Measurements from ENCODE around the gene ACTR2. TPM values are rescaled to one million over a fixed set of nuclear protein-coding genes. Genes with fewer than 3 reads are reported as not detected.

Gene ACTR2
- total RNA-seq, 1 experiment from 2014 or later, result 199 TPM

DNA sequence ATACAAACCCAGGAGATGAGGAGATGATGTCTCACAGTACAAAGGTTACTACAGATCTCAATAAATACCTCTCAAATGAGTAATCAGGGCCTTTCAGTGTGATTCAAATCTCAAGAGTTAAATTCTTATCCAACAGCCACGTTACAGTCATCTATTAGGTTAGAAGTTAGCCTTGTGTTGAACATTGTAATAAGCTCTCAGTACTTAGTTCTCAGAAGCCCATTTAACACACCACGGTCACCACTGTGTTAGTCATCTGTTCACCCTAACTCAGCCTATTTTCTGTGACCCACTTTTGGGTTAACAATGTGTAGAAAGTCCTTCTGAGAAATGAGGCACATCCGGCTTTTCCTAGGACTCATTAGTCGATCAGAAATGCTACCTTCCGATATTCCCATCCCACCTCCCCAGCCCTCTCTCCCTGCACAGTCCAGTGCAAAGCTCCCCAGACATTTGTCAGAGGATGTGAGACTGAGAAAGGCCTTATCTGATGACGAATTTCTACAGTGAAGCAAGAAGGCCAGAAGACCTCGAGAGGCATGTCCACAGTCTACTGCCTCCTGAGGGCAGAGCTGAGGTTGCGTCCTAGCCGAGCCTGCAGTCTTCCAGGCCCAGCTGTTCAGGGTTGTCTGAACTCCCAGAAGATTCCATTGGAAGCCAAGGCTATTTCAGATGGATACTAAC is 92.6 kb downstream of the ACTR2 start:
- no TSS peak for BruUV-seq (replicated peaks)
- H3K36me3 ChIP-seq (ENCODE audit: control insufficient read depth in 1 of 2, insufficient read depth in 2 of 2, low read length in 2 of 2), result peaks cover 4 to 13% of the 10 kb centered on the region in 2 experiments; a peak in 2 of 4 replicates
- H3K27ac ChIP-seq (ENCODE audit: low read depth, low read length), result peak overlapping the region; percentile 56; the same call in 1 of the 2 replicates
- H3K9me2 ChIP-seq (ENCODE audit: insufficient read depth), result no peaks in the 10 kb centered on the region
- peaks cover 18 to 40% of the 10 kb centered on the region in 2 experiments for H3K4me1 ChIP-seq (ENCODE audit: control insufficient read depth in 1 of 2, insufficient read depth in 2 of 2, low read length in 2 of 2)
- H4K20me1 ChIP-seq (ENCODE audit: insufficient read depth), result no peaks in the 10 kb centered on the region
- ChIA-PET CTCF (interaction anchor here (1.0 kb wide), 1 partner anchor 163 kb away, joined by 3 read pairs; no protein-coding TSS in a partner anchor), POLR2A (no interaction called here), RAD21 (ENCODE audit: low non-redundant PET in 1 of 2, low total read pairs in 2 of 2, uncharacterized antibody in 2 of 2, unreplicated experiment in 2 of 2) (no interaction called here)
- H3K27me3 ChIP-seq (ENCODE audit: insufficient read depth, low read length), result no peaks in the 10 kb centered on the region
- no peak overlapping the region for H2AFZ ChIP-seq (ENCODE audit: low read depth, low read length, poor library complexity, severe bottlenecking)
- ATAC-seq (peak; percentile 86), DNase-seq (ENCODE audit: low read depth, low spot score) (peak; percentile 64)
- peak overlapping the region; percentile 68 for H3K4me2 ChIP-seq (ENCODE audit: low read length)
- H3K9me3 ChIP-seq (ENCODE audit: control insufficient read depth in 1 of 2, insufficient read depth in 1 of 2, low read depth in 1 of 2, low read length in 2 of 2), result no peaks in the 10 kb centered on the region
- intact Hi-C loops (cut with micrococcal nuclease), result loop anchor here (2.0 to 5.0 kb wide), 2 partner anchors 47 to 113 kb away; partner anchors contain the start of gene SPRED2
- peak overlapping the region; percentile 17 to 49 for H3K4me3 ChIP-seq (replicated peaks in 1 of 2; ENCODE audit: low read depth in 1 of 2, low read length in 2 of 2)
- H3K9ac ChIP-seq (ENCODE audit: low read length), result peak overlapping the region; percentile 52
- H3K79me2 ChIP-seq (ENCODE audit: insufficient read depth, low read length), result peaks cover 8% of the 10 kb centered on the region; the same call in 1 of the 2 replicates
- TF ChIP-seq CEBPB (IDR thresholded peaks at IDR 0.05; ENCODE audit: low read depth) (no peak; the same call in 1 of the 2 replicates), POLR2AphosphoS5 (IDR thresholded peaks at IDR 0.05; ENCODE audit: low read depth, low read length) (no peak), RAD21 (IDR thresholded peaks at IDR 0.05; ENCODE audit: low read depth) (peak; percentile 28; the same call in 1 of the 2 replicates), CBX3 (IDR thresholded peaks at IDR 0.05; ENCODE audit: low read depth) (peak; percentile 9; the same call in 1 of the 2 replicates), TCF7L2 (IDR thresholded peaks at IDR 0.05; ENCODE audit: borderline replicate concordance, extremely low read depth, insufficient read depth, insufficient read length) (no peak), ATF3 (IDR thresholded peaks at IDR 0.05) (no peak), ZBTB33 (IDR thresholded peaks at IDR 0.05; ENCODE audit: extremely low read depth, insufficient replicate concordance, low read length) (no peak), SP1 (IDR thresholded peaks at IDR 0.05; ENCODE audit: low read depth) (peak; percentile 29), YY1 (IDR thresholded peaks at IDR 0.05; ENCODE audit: extremely low read depth, insufficient replicate concordance, low read depth, low read length) (no peak), JUND (IDR thresholded peaks at IDR 0.05) (peak; percentile 74), EGR1 (IDR thresholded peaks at IDR 0.05; ENCODE audit: low read depth) (no peak), ZFX (IDR thresholded peaks at IDR 0.05) (no peak), EZH2 (IDR thresholded peaks at IDR 0.05) (no peak), ELF1 (IDR thresholded peaks at IDR 0.05; ENCODE audit: borderline replicate concordance, low read depth) (no peak), SIN3A (IDR thresholded peaks at IDR 0.05; ENCODE audit: low read depth) (peak; percentile 46; the same call in 1 of the 2 replicates), SRF (IDR thresholded peaks at IDR 0.05; ENCODE audit: low read depth) (peak; percentile 68), FOSL1 (IDR thresholded peaks at IDR 0.05; ENCODE audit: low read depth) (peak; percentile 76)
- TF ChIP-seq, protein P1, sequence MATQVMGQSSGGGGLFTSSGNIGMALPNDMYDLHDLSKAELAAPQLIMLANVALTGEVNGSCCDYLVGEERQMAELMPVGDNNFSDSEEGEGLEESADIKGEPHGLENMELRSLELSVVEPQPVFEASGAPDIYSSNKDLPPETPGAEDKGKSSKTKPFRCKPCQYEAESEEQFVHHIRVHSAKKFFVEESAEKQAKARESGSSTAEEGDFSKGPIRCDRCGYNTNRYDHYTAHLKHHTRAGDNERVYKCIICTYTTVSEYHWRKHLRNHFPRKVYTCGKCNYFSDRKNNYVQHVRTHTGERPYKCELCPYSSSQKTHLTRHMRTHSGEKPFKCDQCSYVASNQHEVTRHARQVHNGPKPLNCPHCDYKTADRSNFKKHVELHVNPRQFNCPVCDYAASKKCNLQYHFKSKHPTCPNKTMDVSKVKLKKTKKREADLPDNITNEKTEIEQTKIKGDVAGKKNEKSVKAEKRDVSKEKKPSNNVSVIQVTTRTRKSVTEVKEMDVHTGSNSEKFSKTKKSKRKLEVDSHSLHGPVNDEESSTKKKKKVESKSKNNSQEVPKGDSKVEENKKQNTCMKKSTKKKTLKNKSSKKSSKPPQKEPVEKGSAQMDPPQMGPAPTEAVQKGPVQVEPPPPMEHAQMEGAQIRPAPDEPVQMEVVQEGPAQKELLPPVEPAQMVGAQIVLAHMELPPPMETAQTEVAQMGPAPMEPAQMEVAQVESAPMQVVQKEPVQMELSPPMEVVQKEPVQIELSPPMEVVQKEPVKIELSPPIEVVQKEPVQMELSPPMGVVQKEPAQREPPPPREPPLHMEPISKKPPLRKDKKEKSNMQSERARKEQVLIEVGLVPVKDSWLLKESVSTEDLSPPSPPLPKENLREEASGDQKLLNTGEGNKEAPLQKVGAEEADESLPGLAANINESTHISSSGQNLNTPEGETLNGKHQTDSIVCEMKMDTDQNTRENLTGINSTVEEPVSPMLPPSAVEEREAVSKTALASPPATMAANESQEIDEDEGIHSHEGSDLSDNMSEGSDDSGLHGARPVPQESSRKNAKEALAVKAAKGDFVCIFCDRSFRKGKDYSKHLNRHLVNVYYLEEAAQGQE (IDR thresholded peaks at IDR 0.05; ENCODE audit: low read depth), result no peak
- TF ChIP-seq, protein P2, sequence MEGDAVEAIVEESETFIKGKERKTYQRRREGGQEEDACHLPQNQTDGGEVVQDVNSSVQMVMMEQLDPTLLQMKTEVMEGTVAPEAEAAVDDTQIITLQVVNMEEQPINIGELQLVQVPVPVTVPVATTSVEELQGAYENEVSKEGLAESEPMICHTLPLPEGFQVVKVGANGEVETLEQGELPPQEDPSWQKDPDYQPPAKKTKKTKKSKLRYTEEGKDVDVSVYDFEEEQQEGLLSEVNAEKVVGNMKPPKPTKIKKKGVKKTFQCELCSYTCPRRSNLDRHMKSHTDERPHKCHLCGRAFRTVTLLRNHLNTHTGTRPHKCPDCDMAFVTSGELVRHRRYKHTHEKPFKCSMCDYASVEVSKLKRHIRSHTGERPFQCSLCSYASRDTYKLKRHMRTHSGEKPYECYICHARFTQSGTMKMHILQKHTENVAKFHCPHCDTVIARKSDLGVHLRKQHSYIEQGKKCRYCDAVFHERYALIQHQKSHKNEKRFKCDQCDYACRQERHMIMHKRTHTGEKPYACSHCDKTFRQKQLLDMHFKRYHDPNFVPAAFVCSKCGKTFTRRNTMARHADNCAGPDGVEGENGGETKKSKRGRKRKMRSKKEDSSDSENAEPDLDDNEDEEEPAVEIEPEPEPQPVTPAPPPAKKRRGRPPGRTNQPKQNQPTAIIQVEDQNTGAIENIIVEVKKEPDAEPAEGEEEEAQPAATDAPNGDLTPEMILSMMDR (IDR thresholded peaks at IDR 0.05 in 2 of 3, conservative IDR thresholded peaks at IDR 0.05 in 1 of 3; ENCODE audit: borderline replicate concordance in 1 of 3, insufficient read depth in 1 of 3, low read depth in 2 of 3, low read length in 2 of 3), result peak; percentile 7 to 71 (median 65); a peak in 4 of 6 replicates
